HepG2 (cell line): ENCODE results near the gene CCDC124. TPM values are rescaled to one million over a fixed set of nuclear protein-coding genes. Genes with fewer than 3 reads are reported as not detected.

Experiments used
- FOXK1 ChIP-seq: sonication (generic); formaldehyde crosslinking; IDR thresholded peaks from 2 replicates; pipeline ENCODE4 v1.4.0; 2020; ENCODE audit warnings: low read depth, missing genetic modification reagents, borderline replicate concordance
- HDAC2 ChIP-seq: sonication (generic); formaldehyde crosslinking; IDR thresholded peaks from 2 replicates; pipeline ENCODE4 v1.4.0; 2020; ENCODE audit warnings: missing genetic modification reagents
- KDM6A ChIP-seq: IDR thresholded peaks from 2 replicates; pipeline ENCODE4 v1.6.1; 2016; ENCODE audit warnings: low read depth
- PHF21A ChIP-seq: sonication (generic); formaldehyde crosslinking; IDR thresholded peaks from 2 replicates; pipeline ENCODE4 v1.5.0; 2020; ENCODE audit warnings: mild to moderate bottlenecking, missing genetic modification reagents
- RXRB ChIP-seq: IDR thresholded peaks from 2 replicates; pipeline ENCODE4 v1.6.1; 2016; ENCODE audit warnings: borderline replicate concordance, missing genetic modification reagents, missing compliant biosample characterization
- ZNF451 ChIP-seq: sonication (generic); formaldehyde crosslinking; IDR thresholded peaks from 2 replicates; pipeline ENCODE4 v1.5.0; 2020; ENCODE audit warnings: mild to moderate bottlenecking, missing genetic modification reagents
- ZNF674 ChIP-seq: sonication (generic); formaldehyde crosslinking; IDR thresholded peaks from 2 replicates; pipeline ENCODE4 v1.5.0; 2020; ENCODE audit warnings: low read depth, mild to moderate bottlenecking, missing genetic modification reagents
- ZSCAN9 ChIP-seq: IDR thresholded peaks from 2 replicates; pipeline ENCODE4 v1.6.1; 2016; ENCODE audit warnings: borderline replicate concordance
- polyA plus RNA-seq, 8 experiments: library from polyadenylated mRNA; depleted of rRNA in 3 of 8; stranded (reverse) in 7 of 8; unstranded in 1 of 8; fragments of >200 nt; fragmentation: Illumina TruSeq in 4 of 8; extraction: Trizol in 4 of 8; gene quantifications; 2 replicates each; pipeline versions ENCODE4 v1.2.1 to v1.2.3, GENCODE V29; 2011 to 2016; ENCODE audit warnings: low read depth in 4 of 8, missing spikeins in 1 of 8, mixed read lengths in 1 of 8; ENCODE audit not compliant: insufficient read depth in 1 of 8
- total RNA-seq, 5 experiments: library from RNA; depleted of rRNA; stranded (reverse); fragments of >200 nt; fragmentation: Illumina TruSeq; extraction: Trizol; gene quantifications; 2 replicates each; pipeline ENCODE4 v1.2.3, GENCODE V29; 2016; ENCODE audit warnings: low read depth in 1 of 5
- TF ChIP-seq, protein P1 (sequence below): sonication (generic); formaldehyde crosslinking; IDR thresholded peaks from 2 replicates; pipeline ENCODE4 v1.4.0; 2020; ENCODE audit warnings: missing genetic modification reagents, borderline replicate concordance
- TF ChIP-seq, protein P2 (sequence below): sonication (generic); formaldehyde crosslinking; IDR thresholded peaks from 2 replicates; pipeline ENCODE4 v1.4.0; 2020; ENCODE audit warnings: missing genetic modification reagents
- TF ChIP-seq, protein P3 (sequence below): sonication (generic); formaldehyde crosslinking; IDR thresholded peaks from 2 replicates; pipeline ENCODE4 v1.4.0; 2020; ENCODE audit warnings: missing genetic modification reagents
- TF ChIP-seq, protein P4 (sequence below): IDR thresholded peaks from 2 replicates; pipeline ENCODE4 v1.4.0; 2020; ENCODE audit warnings: mild to moderate bottlenecking, missing genetic modification reagents
- TF ChIP-seq, protein P5 (sequence below): sonication (generic); formaldehyde crosslinking; IDR thresholded peaks from 2 replicates; pipeline ENCODE4 v1.8.1; 2023; ENCODE audit warnings: missing genetic modification reagents, inconsistent platforms, borderline replicate concordance

CCDC124 gene
- total and polyA plus RNA-seq, 2 of the 13 experiments (the other 11 are each of a cell fraction or from before 2014, with no cell fraction given) = 14.9 to 20.3 TPM

DNA sequence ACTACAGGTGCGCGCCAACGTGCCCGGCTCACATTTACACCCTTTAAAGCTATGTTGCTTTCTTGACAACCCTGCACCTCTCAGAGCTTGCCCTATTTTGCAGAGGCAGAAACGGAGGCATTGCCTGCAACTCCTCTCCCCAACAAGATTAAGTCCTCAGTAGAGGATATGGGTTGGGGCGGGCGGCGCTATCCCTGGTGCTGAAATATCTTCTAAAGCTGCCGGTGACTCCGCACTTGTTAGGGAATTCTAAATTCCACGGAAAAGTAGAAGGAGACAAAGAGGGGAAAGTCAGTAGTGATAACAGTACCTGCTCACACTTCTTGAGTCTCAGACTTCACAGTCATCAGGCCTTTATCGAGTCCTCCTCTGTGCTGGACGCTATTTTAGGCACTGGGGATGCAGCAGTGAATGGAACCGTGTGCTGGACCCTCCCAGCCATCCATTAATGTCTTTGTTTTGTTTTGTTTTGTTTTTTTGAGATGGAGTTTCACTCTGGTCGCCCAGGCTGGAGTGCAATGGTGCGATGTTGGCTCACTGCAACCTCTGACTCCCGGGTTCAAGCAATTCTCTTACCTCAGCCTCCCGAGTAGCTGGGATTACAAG, 43.1 kb upstream of the CCDC124 start (continued):
- TF ChIP-seq, protein P1, sequence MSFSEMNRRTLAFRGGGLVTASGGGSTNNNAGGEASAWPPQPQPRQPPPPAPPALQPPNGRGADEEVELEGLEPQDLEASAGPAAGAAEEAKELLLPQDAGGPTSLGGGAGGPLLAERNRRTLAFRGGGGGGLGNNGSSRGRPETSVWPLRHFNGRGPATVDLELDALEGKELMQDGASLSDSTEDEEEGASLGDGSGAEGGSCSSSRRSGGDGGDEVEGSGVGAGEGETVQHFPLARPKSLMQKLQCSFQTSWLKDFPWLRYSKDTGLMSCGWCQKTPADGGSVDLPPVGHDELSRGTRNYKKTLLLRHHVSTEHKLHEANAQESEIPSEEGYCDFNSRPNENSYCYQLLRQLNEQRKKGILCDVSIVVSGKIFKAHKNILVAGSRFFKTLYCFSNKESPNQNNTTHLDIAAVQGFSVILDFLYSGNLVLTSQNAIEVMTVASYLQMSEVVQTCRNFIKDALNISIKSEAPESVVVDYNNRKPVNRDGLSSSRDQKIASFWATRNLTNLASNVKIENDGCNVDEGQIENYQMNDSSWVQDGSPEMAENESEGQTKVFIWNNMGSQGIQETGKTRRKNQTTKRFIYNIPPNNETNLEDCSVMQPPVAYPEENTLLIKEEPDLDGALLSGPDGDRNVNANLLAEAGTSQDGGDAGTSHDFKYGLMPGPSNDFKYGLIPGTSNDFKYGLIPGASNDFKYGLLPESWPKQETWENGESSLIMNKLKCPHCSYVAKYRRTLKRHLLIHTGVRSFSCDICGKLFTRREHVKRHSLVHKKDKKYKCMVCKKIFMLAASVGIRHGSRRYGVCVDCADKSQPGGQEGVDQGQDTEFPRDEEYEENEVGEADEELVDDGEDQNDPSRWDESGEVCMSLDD (CRISPR knock-in tag) = 0 out of 2 replicates have a peak, but pooled peaks have one; percentile 29
- TF ChIP-seq ZNF451 (CRISPR knock-in tag) = no peak
- TF ChIP-seq ZSCAN9 (CRISPR knock-in tag) = peak; percentile 95
- TF ChIP-seq, protein P2, sequence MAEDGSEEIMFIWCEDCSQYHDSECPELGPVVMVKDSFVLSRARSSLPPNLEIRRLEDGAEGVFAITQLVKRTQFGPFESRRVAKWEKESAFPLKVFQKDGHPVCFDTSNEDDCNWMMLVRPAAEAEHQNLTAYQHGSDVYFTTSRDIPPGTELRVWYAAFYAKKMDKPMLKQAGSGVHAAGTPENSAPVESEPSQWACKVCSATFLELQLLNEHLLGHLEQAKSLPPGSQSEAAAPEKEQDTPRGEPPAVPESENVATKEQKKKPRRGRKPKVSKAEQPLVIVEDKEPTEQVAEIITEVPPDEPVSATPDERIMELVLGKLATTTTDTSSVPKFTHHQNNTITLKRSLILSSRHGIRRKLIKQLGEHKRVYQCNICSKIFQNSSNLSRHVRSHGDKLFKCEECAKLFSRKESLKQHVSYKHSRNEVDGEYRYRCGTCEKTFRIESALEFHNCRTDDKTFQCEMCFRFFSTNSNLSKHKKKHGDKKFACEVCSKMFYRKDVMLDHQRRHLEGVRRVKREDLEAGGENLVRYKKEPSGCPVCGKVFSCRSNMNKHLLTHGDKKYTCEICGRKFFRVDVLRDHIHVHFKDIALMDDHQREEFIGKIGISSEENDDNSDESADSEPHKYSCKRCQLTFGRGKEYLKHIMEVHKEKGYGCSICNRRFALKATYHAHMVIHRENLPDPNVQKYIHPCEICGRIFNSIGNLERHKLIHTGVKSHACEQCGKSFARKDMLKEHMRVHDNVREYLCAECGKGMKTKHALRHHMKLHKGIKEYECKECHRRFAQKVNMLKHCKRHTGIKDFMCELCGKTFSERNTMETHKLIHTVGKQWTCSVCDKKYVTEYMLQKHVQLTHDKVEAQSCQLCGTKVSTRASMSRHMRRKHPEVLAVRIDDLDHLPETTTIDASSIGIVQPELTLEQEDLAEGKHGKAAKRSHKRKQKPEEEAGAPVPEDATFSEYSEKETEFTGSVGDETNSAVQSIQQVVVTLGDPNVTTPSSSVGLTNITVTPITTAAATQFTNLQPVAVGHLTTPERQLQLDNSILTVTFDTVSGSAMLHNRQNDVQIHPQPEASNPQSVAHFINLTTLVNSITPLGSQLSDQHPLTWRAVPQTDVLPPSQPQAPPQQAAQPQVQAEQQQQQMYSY (CRISPR knock-in tag) = no peak
- TF ChIP-seq, protein P3, sequence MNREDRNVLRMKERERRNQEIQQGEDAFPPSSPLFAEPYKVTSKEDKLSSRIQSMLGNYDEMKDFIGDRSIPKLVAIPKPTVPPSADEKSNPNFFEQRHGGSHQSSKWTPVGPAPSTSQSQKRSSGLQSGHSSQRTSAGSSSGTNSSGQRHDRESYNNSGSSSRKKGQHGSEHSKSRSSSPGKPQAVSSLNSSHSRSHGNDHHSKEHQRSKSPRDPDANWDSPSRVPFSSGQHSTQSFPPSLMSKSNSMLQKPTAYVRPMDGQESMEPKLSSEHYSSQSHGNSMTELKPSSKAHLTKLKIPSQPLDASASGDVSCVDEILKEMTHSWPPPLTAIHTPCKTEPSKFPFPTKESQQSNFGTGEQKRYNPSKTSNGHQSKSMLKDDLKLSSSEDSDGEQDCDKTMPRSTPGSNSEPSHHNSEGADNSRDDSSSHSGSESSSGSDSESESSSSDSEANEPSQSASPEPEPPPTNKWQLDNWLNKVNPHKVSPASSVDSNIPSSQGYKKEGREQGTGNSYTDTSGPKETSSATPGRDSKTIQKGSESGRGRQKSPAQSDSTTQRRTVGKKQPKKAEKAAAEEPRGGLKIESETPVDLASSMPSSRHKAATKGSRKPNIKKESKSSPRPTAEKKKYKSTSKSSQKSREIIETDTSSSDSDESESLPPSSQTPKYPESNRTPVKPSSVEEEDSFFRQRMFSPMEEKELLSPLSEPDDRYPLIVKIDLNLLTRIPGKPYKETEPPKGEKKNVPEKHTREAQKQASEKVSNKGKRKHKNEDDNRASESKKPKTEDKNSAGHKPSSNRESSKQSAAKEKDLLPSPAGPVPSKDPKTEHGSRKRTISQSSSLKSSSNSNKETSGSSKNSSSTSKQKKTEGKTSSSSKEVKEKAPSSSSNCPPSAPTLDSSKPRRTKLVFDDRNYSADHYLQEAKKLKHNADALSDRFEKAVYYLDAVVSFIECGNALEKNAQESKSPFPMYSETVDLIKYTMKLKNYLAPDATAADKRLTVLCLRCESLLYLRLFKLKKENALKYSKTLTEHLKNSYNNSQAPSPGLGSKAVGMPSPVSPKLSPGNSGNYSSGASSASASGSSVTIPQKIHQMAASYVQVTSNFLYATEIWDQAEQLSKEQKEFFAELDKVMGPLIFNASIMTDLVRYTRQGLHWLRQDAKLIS (CRISPR knock-in tag) = no peak
- TF ChIP-seq, protein P4, sequence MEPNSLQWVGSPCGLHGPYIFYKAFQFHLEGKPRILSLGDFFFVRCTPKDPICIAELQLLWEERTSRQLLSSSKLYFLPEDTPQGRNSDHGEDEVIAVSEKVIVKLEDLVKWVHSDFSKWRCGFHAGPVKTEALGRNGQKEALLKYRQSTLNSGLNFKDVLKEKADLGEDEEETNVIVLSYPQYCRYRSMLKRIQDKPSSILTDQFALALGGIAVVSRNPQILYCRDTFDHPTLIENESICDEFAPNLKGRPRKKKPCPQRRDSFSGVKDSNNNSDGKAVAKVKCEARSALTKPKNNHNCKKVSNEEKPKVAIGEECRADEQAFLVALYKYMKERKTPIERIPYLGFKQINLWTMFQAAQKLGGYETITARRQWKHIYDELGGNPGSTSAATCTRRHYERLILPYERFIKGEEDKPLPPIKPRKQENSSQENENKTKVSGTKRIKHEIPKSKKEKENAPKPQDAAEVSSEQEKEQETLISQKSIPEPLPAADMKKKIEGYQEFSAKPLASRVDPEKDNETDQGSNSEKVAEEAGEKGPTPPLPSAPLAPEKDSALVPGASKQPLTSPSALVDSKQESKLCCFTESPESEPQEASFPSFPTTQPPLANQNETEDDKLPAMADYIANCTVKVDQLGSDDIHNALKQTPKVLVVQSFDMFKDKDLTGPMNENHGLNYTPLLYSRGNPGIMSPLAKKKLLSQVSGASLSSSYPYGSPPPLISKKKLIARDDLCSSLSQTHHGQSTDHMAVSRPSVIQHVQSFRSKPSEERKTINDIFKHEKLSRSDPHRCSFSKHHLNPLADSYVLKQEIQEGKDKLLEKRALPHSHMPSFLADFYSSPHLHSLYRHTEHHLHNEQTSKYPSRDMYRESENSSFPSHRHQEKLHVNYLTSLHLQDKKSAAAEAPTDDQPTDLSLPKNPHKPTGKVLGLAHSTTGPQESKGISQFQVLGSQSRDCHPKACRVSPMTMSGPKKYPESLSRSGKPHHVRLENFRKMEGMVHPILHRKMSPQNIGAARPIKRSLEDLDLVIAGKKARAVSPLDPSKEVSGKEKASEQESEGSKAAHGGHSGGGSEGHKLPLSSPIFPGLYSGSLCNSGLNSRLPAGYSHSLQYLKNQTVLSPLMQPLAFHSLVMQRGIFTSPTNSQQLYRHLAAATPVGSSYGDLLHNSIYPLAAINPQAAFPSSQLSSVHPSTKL (CRISPR knock-in tag) = 0 out of 2 replicates have a peak, but pooled peaks have one; percentile 46
- peak; percentile 30; the same call in 1 of the 2 replicates for TF ChIP-seq FOXK1 (CRISPR knock-in tag)
- TF ChIP-seq, protein P5, sequence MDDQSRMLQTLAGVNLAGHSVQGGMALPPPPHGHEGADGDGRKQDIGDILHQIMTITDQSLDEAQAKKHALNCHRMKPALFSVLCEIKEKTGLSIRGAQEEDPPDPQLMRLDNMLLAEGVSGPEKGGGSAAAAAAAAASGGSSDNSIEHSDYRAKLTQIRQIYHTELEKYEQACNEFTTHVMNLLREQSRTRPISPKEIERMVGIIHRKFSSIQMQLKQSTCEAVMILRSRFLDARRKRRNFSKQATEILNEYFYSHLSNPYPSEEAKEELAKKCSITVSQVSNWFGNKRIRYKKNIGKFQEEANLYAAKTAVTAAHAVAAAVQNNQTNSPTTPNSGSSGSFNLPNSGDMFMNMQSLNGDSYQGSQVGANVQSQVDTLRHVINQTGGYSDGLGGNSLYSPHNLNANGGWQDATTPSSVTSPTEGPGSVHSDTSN (CRISPR knock-in tag) = peak; percentile 36; the same call in 1 of the 2 replicates
- peak; percentile 72 for TF ChIP-seq HDAC2 (CRISPR knock-in tag)
- no peak for TF ChIP-seq ZNF674 (CRISPR knock-in tag)
- no peak for TF ChIP-seq PHF21A (CRISPR knock-in tag)
- TF ChIP-seq RXRB (CRISPR knock-in tag) = peak; percentile 43; the same call in 1 of the 2 replicates
- no peak for TF ChIP-seq KDM6A (CRISPR knock-in tag)
